Stimulated activated memory B cell treated with anti-CD40 and anti-IgM and Interleukin-4, amounts not matched to agents 10 μg/mL and 1 μg/mL and 100 μg/mL, for 72 hours (primary cell): Measurements from ENCODE around the gene CLTRN.
A peak's percentile ranks its signal among the peaks of the same experiment; 100 is the strongest.
"Not testable (repeated sequence)": the region's sequence is repeated elsewhere in the genome, so short reads cannot be mapped to it uniquely, and the experiment has no call there.

ENCODE experiments used
- ATAC-seq: fragments of 150-1000 bp; cut with Tn5 transposase; 2 replicates; pipeline ENCODE4 v1.10.0; 2021
- H3K27ac Mint-ChIP-seq: one replicate; pipeline ENCODE4 v1.8.0; 2022; ENCODE audit warnings: mild to moderate bottlenecking, mixed read lengths
- H3K27me3 Mint-ChIP-seq: one replicate; pipeline ENCODE4 v1.8.0; 2022; ENCODE audit warnings: mixed read lengths
- H3K36me3 Mint-ChIP-seq: one replicate; pipeline ENCODE4 v1.8.0; 2022; ENCODE audit warnings: mixed read lengths
- H3K4me1 Mint-ChIP-seq: one replicate; pipeline ENCODE4 v1.8.0; 2022; ENCODE audit warnings: mixed read lengths
- H3K4me3 Mint-ChIP-seq: one replicate; pipeline ENCODE4 v1.8.0; 2022; ENCODE audit warnings: mild to moderate bottlenecking, moderate library complexity, mixed read lengths
- H3K9me3 Mint-ChIP-seq: one replicate; pipeline ENCODE4 v1.8.0; 2022; ENCODE audit warnings: mixed read lengths

CLTRN gene

GRCh38 chrX:15674841-15675489 lies 10.4 kb upstream of the CLTRN start:
- no peaks in the 10 kb centered on the region for H3K36me3 Mint-ChIP-seq
- H3K4me3 Mint-ChIP-seq, result no peak overlapping the region
- no peaks in the 10 kb centered on the region for H3K27me3 Mint-ChIP-seq
- no peaks in the 10 kb centered on the region for H3K9me3 Mint-ChIP-seq
- no peak overlapping the region for H3K27ac Mint-ChIP-seq
- peaks cover 5% of the 10 kb centered on the region for H3K4me1 Mint-ChIP-seq
- ATAC-seq, result peak; percentile 92

GRCh38 chrX:15674514-15674840 lies 9.9 kb upstream of the CLTRN start:
- H3K4me1 Mint-ChIP-seq, result peaks cover 5% of the 10 kb centered on the region
- no peaks in the 10 kb centered on the region for H3K36me3 Mint-ChIP-seq
- H3K4me3 Mint-ChIP-seq, result no peak overlapping the region
- H3K9me3 Mint-ChIP-seq, result no peaks in the 10 kb centered on the region
- no peaks in the 10 kb centered on the region for H3K27me3 Mint-ChIP-seq
- ATAC-seq, result no peak
- H3K27ac Mint-ChIP-seq, result no peak overlapping the region

GRCh38 chrX:15673970-15674369 lies 9.4 kb upstream of the CLTRN start:
- Mint-ChIP-seq H3K4me3 (no peak overlapping the region), H3K9me3 (no peaks in the 10 kb centered on the region), H3K27me3 (no peaks in the 10 kb centered on the region), H3K4me1 (peaks cover 5% of the 10 kb centered on the region), H3K27ac (no peak overlapping the region), H3K36me3 (no peaks in the 10 kb centered on the region)
- no peak for ATAC-seq

- no peak overlapping the region for H3K4me3 Mint-ChIP-seq
- no peaks in the 10 kb centered on the region for H3K27me3 Mint-ChIP-seq
- H3K27ac Mint-ChIP-seq, result no peak overlapping the region
- peaks cover 5% of the 10 kb centered on the region for H3K4me1 Mint-ChIP-seq
- no peaks in the 10 kb centered on the region for H3K9me3 Mint-ChIP-seq
- no peaks in the 10 kb centered on the region for H3K36me3 Mint-ChIP-seq
- ATAC-seq, result no peak
Observed at GRCh38 chrX:15672881-15673280, 8.3 kb upstream of the CLTRN start.

GRCh38 chrX:15663439-15663838 lies 1.2 kb downstream of the CLTRN start:
- no peak for ATAC-seq
- Mint-ChIP-seq H3K4me3 (no peak overlapping the region), H3K27ac (no peak overlapping the region)

GRCh38 chrX:15654804-15655203 lies 9.8 kb downstream of the CLTRN start:
- not testable (repeated sequence) for H3K27ac Mint-ChIP-seq, H3K4me3 Mint-ChIP-seq, ATAC-seq, H3K9me3 Mint-ChIP-seq, H3K36me3 Mint-ChIP-seq, H3K27me3 Mint-ChIP-seq, H3K4me1 Mint-ChIP-seq

More at GRCh38 chrX:15663439-15663838, 1.2 kb downstream of the CLTRN start:
- Mint-ChIP-seq H3K4me1 (no peaks in the 10 kb centered on the region), H3K36me3 (no peaks in the 10 kb centered on the region), H3K27me3 (peaks cover 15% of the 10 kb centered on the region), H3K9me3 (no peaks in the 10 kb centered on the region)

- Mint-ChIP-seq H3K27ac (no peak overlapping the region), H3K4me1 (no peaks in the 10 kb centered on the region), H3K27me3 (peaks cover 10% of the 10 kb centered on the region), H3K9me3 (no peaks in the 10 kb centered on the region), H3K36me3 (no peaks in the 10 kb centered on the region), H3K4me3 (no peak overlapping the region)
- ATAC-seq, result no peak
Observed at GRCh38 chrX:15653961-15654360, 10.6 kb downstream of the CLTRN start.

- not testable (repeated sequence) for H3K27ac Mint-ChIP-seq, H3K4me3 Mint-ChIP-seq, H3K4me1 Mint-ChIP-seq, H3K9me3 Mint-ChIP-seq, ATAC-seq, H3K36me3 Mint-ChIP-seq, H3K27me3 Mint-ChIP-seq
Observed at GRCh38 chrX:15647510-15647909, 17.1 kb downstream of the CLTRN start.

- Mint-ChIP-seq H3K4me1 (no peaks in the 10 kb centered on the region), H3K9me3 (no peaks in the 10 kb centered on the region), H3K27ac (no peak overlapping the region), H3K27me3 (peaks cover 7% of the 10 kb centered on the region), H3K36me3 (no peaks in the 10 kb centered on the region), H3K4me3 (no peak overlapping the region)
- ATAC-seq, result no peak
Observed at GRCh38 chrX:15646543-15646942, 18.1 kb downstream of the CLTRN start.

- Mint-ChIP-seq H3K4me1 (no peaks in the 10 kb centered on the region), H3K36me3 (no peaks in the 10 kb centered on the region), H3K27me3 (peaks cover 7% of the 10 kb centered on the region), H3K4me3 (no peak overlapping the region), H3K9me3 (no peaks in the 10 kb centered on the region), H3K27ac (no peak overlapping the region)
- ATAC-seq, result no peak
Observed at GRCh38 chrX:15646031-15646430, 18.6 kb downstream of the CLTRN start.

- no peak overlapping the region for H3K27ac Mint-ChIP-seq
- H3K36me3 Mint-ChIP-seq, result no peaks in the 10 kb centered on the region
- ATAC-seq, result no peak
- no peaks in the 10 kb centered on the region for H3K9me3 Mint-ChIP-seq
- H3K4me1 Mint-ChIP-seq, result no peaks in the 10 kb centered on the region
- H3K27me3 Mint-ChIP-seq, result peaks cover 7% of the 10 kb centered on the region
- H3K4me3 Mint-ChIP-seq, result no peak overlapping the region
Observed at GRCh38 chrX:15645266-15645665, 19.3 kb downstream of the CLTRN start.

GRCh38 chrX:15644560-15644872 lies 20.1 kb downstream of the CLTRN start:
- Mint-ChIP-seq H3K36me3 (no peaks in the 10 kb centered on the region), H3K4me1 (no peaks in the 10 kb centered on the region), H3K9me3 (no peaks in the 10 kb centered on the region), H3K27ac (no peak overlapping the region), H3K4me3 (no peak overlapping the region), H3K27me3 (peaks cover 7% of the 10 kb centered on the region)
- no peak for ATAC-seq

GRCh38 chrX:15643786-15644559 lies 20.6 kb downstream of the CLTRN start:
- H3K4me3 Mint-ChIP-seq, result no peak overlapping the region
- no peaks in the 10 kb centered on the region for H3K4me1 Mint-ChIP-seq
- H3K36me3 Mint-ChIP-seq, result no peaks in the 10 kb centered on the region
- H3K27me3 Mint-ChIP-seq, result peaks cover 7% of the 10 kb centered on the region
- H3K9me3 Mint-ChIP-seq, result no peaks in the 10 kb centered on the region
- ATAC-seq, result no peak
- H3K27ac Mint-ChIP-seq, result no peak overlapping the region

- Mint-ChIP-seq H3K27ac (no peak overlapping the region), H3K4me1 (no peaks in the 10 kb centered on the region), H3K9me3 (peaks cover 4% of the 10 kb centered on the region), H3K4me3 (no peak overlapping the region), H3K27me3 (peaks cover 9% of the 10 kb centered on the region), H3K36me3 (no peaks in the 10 kb centered on the region)
- ATAC-seq, result no peak
Observed at GRCh38 chrX:15631637-15632036, 33.0 kb downstream of the CLTRN start.

- Mint-ChIP-seq H3K27me3 (no peaks in the 10 kb centered on the region), H3K36me3 (no peaks in the 10 kb centered on the region), H3K4me1 (no peaks in the 10 kb centered on the region), H3K9me3 (no peaks in the 10 kb centered on the region), H3K4me3 (no peak overlapping the region), H3K27ac (no peak overlapping the region)
- no peak for ATAC-seq
Observed at GRCh38 chrX:15623054-15623453, 41.6 kb downstream of the CLTRN start.

- Mint-ChIP-seq H3K27ac (no peak overlapping the region), H3K27me3 (no peaks in the 10 kb centered on the region), H3K4me3 (no peak overlapping the region), H3K4me1 (no peaks in the 10 kb centered on the region), H3K36me3 (no peaks in the 10 kb centered on the region), H3K9me3 (no peaks in the 10 kb centered on the region)
- no peak for ATAC-seq
Observed at GRCh38 chrX:15619053-15619755, 45.4 kb downstream of the CLTRN start.
